PFSK-1 (cell line): Measurements from ENCODE around the gene ZNF763.

Experiments used
- POLR2AphosphoS5 ChIP-seq: IDR thresholded peaks from 2 replicates; pipeline ENCODE4 v1.6.1; 2012; ENCODE audit warnings: low read depth, mild to moderate bottlenecking, control low read depth, low read length, moderate library complexity
- REST ChIP-seq, 2 experiments: IDR thresholded peaks; 2 replicates each; pipeline versions ENCODE4 v1.6.1 to v1.8.0; 2011 to 2012; ENCODE audit warnings: low read depth in 2 of 2, low read length in 2 of 2, control low read depth in 1 of 2, inconsistent platforms in 1 of 2, mild to moderate bottlenecking in 1 of 2, moderate library complexity in 1 of 2; ENCODE audit not compliant: insufficient read depth in 1 of 2

- TF ChIP-seq REST (IDR thresholded peaks at IDR 0.05; ENCODE audit: insufficient read depth in 1 of 2, low read depth in 2 of 2, low read length in 2 of 2) (no peak), POLR2AphosphoS5 (no peak)
These were observed 17.7 kb downstream of the ZNF763 start for GRCh38 chr19:11982526-11982925.
